Large intestine (tissue), 3 donors: ENCODE measurements around the gene ACR. TPM values are rescaled to one million over a fixed set of nuclear protein-coding genes. Genes with fewer than 3 reads are reported as not detected.
"Not testable (repeated sequence)": the region's sequence is repeated elsewhere in the genome, so short reads cannot be mapped to it uniquely, and the experiment has no call there.

Experiments used
- DNase-seq, 2 donors: peaks; one replicate each; pipeline versions ENCODE4 v3.0.0 to v3.0.0-alpha.2; 2013
- H3K27ac ChIP-seq: one replicate; pipeline ENCODE4 v1.5.1; 2013; ENCODE audit warnings: low read length
- H3K27me3 ChIP-seq: 2 replicates; pipeline ENCODE4 v1.6.1; 2013; ENCODE audit warnings: low read length; ENCODE audit not compliant: control insufficient read depth, insufficient read depth
- H3K36me3 ChIP-seq: 2 replicates; pipeline ENCODE4 v1.6.1; 2013; ENCODE audit warnings: low read length; ENCODE audit not compliant: control insufficient read depth, insufficient read depth
- H3K4me1 ChIP-seq: one replicate; pipeline ENCODE4 v1.6.1; 2013; ENCODE audit warnings: low read length; ENCODE audit not compliant: control insufficient read depth, insufficient read depth
- H3K4me3 ChIP-seq: one replicate; pipeline ENCODE4 v1.5.1; 2013; ENCODE audit warnings: low read length
- H3K9me3 ChIP-seq: one replicate; pipeline ENCODE4 v1.6.1; 2013; ENCODE audit warnings: mild to moderate bottlenecking, low read depth, low read length, moderate library complexity; ENCODE audit not compliant: control insufficient read depth
- WGBS: methylation state at CpG from one replicate; pipeline ENCODE4 v1.1.5; 2013; ENCODE audit warnings: low lambda C conversion rate; ENCODE audit not compliant: insufficient coverage; 5-methylcytosine and 5-hydroxymethylcytosine counted together
- polyA plus RNA-seq: library from polyadenylated mRNA; unstranded; fragments of 120-200 nt; gene quantifications from one replicate; pipeline ENCODE4 v1.2.1, GENCODE V29; 2013

ACR gene
- polyA plus RNA-seq, 1 donor = 0.48 TPM

GRCh38 chr22:50780244-50780643 is 42.2 kb downstream of the ACR start:
- DNase-seq = not testable (repeated sequence)

GRCh38 chr22:50782253-50782652 is 44.2 kb downstream of the ACR start:
- H3K4me1 ChIP-seq, H3K9me3 ChIP-seq, H3K36me3 ChIP-seq, H3K27ac ChIP-seq, H3K4me3 ChIP-seq, DNase-seq, H3K27me3 ChIP-seq: not testable (repeated sequence)
- no CpG with 5 or more reads among the region's 3 CpGs for WGBS

More at GRCh38 chr22:50780244-50780643, 42.2 kb downstream of the ACR start:
- H3K4me1 ChIP-seq, H3K36me3 ChIP-seq, H3K9me3 ChIP-seq, H3K27ac ChIP-seq, H3K27me3 ChIP-seq, H3K4me3 ChIP-seq: not testable (repeated sequence)
- WGBS = no CpG with 5 or more reads among the region's 4 CpGs

GRCh38 chr22:50783033-50783879 is 45.3 kb downstream of the ACR start, which contains the start of gene RABL2B:
TSS of gene RABL2B (minus strand) at chr22:50783636. CDS start at chr22:50782294, 1,342 bp downstream.
- H3K27ac ChIP-seq, H3K27me3 ChIP-seq, H3K4me1 ChIP-seq, H3K36me3 ChIP-seq, H3K9me3 ChIP-seq: not testable (repeated sequence)
- peak; percentile 89 to 93 for DNase-seq
- no CpG with 5 or more reads among the region's 77 CpGs for WGBS
- H3K4me3 ChIP-seq = peak within 1 kb of the TSS; percentile 43

GRCh38 chr22:50783880-50784276 is 45.9 kb downstream of the ACR start:
- not testable (repeated sequence) for H3K4me1 ChIP-seq
- DNase-seq = peak in 1 of 2 donors; percentile 3

GRCh38 chr22:50785289-50785688 is 47.3 kb downstream of the ACR start:
- H3K9me3 ChIP-seq, H3K36me3 ChIP-seq, H3K27me3 ChIP-seq, H3K4me1 ChIP-seq, DNase-seq, H3K4me3 ChIP-seq, H3K27ac ChIP-seq: not testable (repeated sequence)
- whole genome bisulfite sequencing = no CpG with 5 or more reads among the region's 5 CpGs

More at GRCh38 chr22:50783880-50784276, 45.9 kb downstream of the ACR start:
- WGBS = no CpG with 5 or more reads among the region's 16 CpGs
- H3K9me3 ChIP-seq, H3K27me3 ChIP-seq, H3K36me3 ChIP-seq, H3K27ac ChIP-seq: not testable (repeated sequence)
- peak overlapping the region; percentile 43 for H3K4me3 ChIP-seq

GRCh38 chr22:50786936-50787335 is 48.9 kb downstream of the ACR start:
- not testable (repeated sequence) for H3K36me3 ChIP-seq, DNase-seq, H3K27me3 ChIP-seq, H3K4me1 ChIP-seq, H3K4me3 ChIP-seq, H3K27ac ChIP-seq, H3K9me3 ChIP-seq
- WGBS = no CpG with 5 or more reads among the region's 5 CpGs

Other genes starting within 250 kb of the ACR start
- 48.8 TPM for gene LMF2, start 230.5 kb upstream of the ACR start, polyA plus RNA-seq
- 31.2 TPM for gene NCAPH2, start 230.0 kb upstream of the ACR start, polyA plus RNA-seq
- gene SCO2, start 212.6 kb upstream of the ACR start, polyA plus RNA-seq = 1.8 TPM
- 10.5 TPM for gene TYMP, start 208.2 kb upstream of the ACR start, polyA plus RNA-seq
- 0.18 TPM for gene KLHDC7B, start 192.3 kb upstream of the ACR start, polyA plus RNA-seq
- gene SYCE3, start 175.3 kb upstream of the ACR start, polyA plus RNA-seq = not detected
- gene CPT1B, start 159.8 kb upstream of the ACR start, polyA plus RNA-seq = 19.8 TPM
- gene CHKB, start 155.4 kb upstream of the ACR start, polyA plus RNA-seq = 106 TPM
- 5.4 TPM for gene MAPK8IP2, start 137.4 kb upstream of the ACR start, polyA plus RNA-seq
- gene ARSA, start 110.1 kb upstream of the ACR start, polyA plus RNA-seq = 45.7 TPM
- 16.7 TPM for gene SHANK3, start 65.4 kb upstream of the ACR start, polyA plus RNA-seq
- gene RABL2B, start 45.4 kb downstream of the ACR start, polyA plus RNA-seq = 32.8 TPM